LNCaP clone FGC (cell line): ENCODE data around the gene ICE1.

Source experiments
- DNase-seq: peaks from one replicate; pipeline ENCODE4 v3.0.0-alpha.2; 2011; ENCODE audit warnings: low read depth
- H3K4me3 ChIP-seq: 2 replicates; pipeline ENCODE4 v1.5.1; 2011; ENCODE audit warnings: mild to moderate bottlenecking, low read depth, low read length, control low read depth
- CTCF ChIP-seq: IDR thresholded peaks from 2 replicates; pipeline ENCODE4 v1.5.1; 2012; ENCODE audit warnings: mild to moderate bottlenecking; ENCODE audit not compliant: control insufficient read depth, insufficient read depth; ENCODE audit errors: extremely low read depth

ICE1 gene

GRCh38 chr5:5421961-5422818 lies at the start of gene ICE1:
TSS of gene ICE1 (plus strand) at chr5:5422677. CDS start at chr5:5422916, 239 bp downstream.
- no peak for TF ChIP-seq CTCF
- peak within 1 kb of the TSS; percentile 93 for H3K4me3 ChIP-seq
- peak; percentile 97 for DNase-seq

- H3K4me3 ChIP-seq: no peak overlapping the region
- TF ChIP-seq CTCF: no peak
- DNase-seq: no peak
These were observed 49.5 kb upstream of the ICE1 start for GRCh38 chr5:5372930-5373329.

- no peak for DNase-seq
- no peak for TF ChIP-seq CTCF
- H3K4me3 ChIP-seq: no peak overlapping the region
These were observed 49.0 kb upstream of the ICE1 start for GRCh38 chr5:5373351-5373989.

- no peak for DNase-seq
- H3K4me3 ChIP-seq: no peak overlapping the region
- no peak for TF ChIP-seq CTCF
These were observed 48.3 kb upstream of the ICE1 start for GRCh38 chr5:5374009-5374715.

DNA sequence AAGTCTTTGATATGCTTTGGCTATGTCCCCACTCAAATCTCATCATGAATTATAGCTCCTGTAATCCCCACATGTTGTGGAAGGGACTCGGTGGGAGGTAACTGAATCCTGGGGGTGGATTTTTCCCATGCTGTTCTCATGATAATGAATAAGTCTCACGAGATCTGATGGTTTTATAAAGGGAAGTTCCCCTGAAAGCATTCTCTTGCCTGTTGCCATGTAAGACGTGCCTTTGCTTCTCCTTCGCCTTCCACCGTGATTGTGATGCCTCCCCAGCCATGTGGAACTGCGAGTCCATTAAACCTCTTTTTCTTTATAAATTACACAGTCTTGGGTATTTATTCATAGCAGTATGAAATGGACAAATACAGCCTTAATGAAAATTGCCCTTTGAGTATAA lies 44.7 kb upstream of the ICE1 start:
- H3K4me3 ChIP-seq: no peak overlapping the region
- no peak for DNase-seq
- no peak for TF ChIP-seq CTCF

GRCh38 chr5:5378531-5378930 lies 43.9 kb upstream of the ICE1 start:
- H3K4me3 ChIP-seq: no peak overlapping the region
- no peak for TF ChIP-seq CTCF
- no peak for DNase-seq
